GDM1 (cell line): ENCODE results near the gene CYP3A4.
"Not testable (repeated sequence)": the region's sequence is repeated elsewhere in the genome, so short reads cannot be mapped to it uniquely, and the experiment has no call there.

Experiments
- DNase-seq: peaks from one replicate; lab custom pipeline; 2025; lab: John Stamatoyannopoulos, UW

The CYP3A4 gene

DNA sequence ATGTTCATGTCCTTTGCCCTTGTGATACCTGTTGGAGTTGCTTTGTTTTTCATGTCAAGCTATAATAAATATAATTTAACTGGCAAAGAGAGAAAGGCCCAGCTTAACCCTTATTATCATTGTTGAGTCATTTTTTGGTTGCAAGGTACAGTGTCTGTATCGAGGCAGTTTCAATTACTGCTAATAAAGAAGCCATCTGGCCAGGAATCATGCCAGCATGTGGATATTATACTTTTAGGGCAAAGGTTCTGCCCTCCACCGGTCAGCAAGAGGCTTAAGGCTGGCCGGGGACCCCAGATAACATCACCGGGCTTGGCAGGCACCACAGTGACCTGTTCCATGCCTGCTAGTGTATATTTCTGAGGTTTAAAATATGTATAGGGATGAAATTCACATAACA is 9.0 kb upstream of the CYP3A4 start:
- no peak for DNase-seq

DNA sequence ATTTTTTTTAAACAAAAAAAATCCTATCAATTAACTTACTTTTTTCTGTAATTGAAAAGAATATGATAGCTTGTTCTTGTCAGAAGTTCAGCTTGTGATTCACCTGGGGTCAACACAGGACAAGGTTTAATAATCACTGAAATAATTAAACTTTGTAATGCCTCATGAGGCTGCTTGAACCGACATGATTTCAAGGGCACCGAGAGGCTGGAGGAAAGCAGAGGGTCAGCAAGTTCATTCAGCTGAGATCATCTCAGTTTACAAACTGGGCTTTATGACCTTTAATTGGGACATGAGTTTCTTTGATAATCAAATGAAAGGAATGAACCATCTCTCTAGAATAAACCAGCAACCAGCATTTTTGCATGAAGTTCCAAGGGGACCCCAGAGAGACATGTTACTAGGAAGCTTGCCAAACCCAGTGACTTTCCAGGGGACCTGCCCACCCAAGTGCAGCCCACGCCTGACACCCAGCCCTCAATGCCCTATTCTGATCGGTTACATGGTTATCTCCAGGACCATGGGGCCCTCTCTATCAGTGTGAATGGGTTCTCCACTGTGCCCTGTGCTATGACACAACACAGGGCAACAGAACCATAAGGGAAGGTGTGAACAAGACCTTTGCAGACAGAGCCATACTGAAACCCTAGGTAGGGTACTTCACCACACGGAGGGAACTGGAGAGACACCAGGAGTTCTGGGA is 7.8 kb upstream of the CYP3A4 start:
- DNase-seq = no peak

DNA sequence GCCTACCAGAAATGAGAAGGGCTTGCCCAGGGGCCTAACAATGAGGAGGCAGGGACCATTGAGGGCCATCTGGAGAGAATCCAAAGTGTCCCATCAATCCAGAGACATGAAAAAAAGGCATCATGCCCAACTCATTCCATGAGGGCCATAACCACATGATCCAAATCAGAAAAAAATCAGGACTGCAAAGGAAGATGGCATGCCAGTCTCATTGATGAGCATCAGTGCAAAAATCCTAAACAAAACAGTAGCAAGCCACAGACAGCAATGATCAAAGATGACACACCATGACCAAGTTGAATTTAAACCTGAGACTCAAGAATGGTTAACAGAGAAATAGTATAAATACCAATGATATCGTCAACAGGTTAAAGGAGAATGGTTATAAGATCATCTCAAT is 7.0 kb upstream of the CYP3A4 start:
- DNase-seq = no peak

DNA sequence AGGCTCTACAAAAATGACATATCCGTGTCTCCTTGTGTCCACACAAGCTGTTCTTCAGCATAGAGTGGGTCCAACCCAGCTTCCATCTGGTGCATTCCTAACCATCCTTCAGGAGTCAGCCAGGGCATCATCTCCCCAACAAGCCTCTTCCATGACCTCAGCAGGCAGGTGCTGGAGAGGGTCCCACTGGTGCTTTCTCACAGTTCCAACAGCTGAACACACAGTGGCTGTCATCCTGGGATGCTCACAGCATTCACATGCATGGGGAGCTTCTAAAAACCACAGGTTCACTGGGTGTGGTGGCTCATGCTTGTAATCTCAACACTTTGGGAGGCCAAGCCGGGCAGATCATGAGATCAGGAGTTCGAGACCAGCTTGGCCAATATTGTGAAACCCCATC is 6.4 kb upstream of the CYP3A4 start:
- no peak for DNase-seq

DNA sequence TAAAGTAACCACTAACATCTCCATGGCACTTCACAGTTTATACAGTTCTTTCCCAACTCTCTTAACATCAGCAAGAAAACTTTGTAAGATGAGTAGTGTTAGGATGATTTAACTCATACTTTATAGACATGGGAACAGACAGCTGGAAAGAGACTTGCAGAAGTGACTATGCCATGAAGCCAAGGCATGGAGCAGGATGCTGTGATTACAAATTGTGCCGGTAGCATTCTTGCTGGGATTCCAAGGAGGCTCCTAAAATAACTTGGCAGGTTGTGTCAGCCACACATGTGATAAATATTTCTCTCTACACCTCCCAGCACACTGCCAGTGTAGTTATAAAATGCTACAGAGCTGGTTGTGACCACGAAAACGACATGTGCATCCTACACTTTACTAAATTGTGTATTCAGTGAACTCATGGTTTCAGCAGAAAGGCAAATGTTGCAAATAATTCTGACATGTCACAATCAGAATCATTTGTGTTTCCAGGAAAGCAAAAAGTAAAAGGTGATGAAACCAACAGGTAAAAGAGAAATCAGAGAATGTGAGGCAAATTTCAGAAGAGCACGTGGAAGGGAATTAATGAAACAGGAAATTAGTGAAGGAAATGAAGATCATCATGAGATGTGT is 5.6 kb upstream of the CYP3A4 start:
- no peak for DNase-seq

DNA sequence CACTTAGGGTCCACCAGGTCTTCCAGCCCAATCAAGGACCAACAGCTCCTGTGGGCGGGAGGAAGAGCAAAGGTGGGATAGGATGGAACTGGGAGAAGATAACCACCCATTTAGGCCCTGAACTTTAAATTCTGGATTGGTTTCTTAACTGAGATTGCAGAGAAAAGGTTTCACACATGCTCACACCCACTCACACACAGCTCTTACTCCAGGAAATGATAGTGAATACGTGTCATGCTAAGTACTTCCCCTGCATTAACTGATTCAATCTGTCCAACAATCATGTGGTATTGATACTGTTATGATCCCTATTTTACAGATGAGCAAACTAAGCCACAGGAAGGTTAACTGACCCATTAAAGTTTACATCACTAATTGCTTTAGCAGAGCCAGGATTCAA is 4.6 kb upstream of the CYP3A4 start:
- no peak for DNase-seq

DNA sequence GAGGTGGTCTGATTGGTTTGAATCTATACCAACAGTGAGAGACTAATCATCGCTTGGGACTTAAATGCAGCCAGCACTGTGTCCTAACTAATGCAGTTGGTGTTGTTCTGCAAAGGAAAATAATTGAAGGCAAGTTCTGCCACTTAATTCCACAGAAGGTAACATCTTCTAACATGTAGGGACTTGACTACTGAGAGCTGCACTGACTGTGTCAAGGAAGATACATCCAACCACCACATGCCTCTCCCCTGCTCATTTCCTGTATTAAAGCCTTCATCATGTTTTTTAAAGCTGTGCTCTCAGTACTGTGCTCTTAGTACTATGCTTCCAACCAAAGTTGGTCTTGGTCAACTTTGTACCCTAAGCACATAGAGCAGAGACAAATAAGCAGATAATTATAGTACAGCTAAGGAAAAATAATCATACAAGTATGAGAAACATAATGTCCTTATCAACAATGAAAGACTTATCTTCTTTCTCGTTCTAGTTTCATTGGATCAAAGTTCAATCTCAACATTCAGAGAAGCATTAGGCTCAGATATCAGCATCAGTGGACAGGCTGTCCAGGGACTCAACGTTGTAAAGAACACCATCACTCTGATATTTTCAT is 2.8 kb upstream of the CYP3A4 start:
- no peak for DNase-seq

DNA sequence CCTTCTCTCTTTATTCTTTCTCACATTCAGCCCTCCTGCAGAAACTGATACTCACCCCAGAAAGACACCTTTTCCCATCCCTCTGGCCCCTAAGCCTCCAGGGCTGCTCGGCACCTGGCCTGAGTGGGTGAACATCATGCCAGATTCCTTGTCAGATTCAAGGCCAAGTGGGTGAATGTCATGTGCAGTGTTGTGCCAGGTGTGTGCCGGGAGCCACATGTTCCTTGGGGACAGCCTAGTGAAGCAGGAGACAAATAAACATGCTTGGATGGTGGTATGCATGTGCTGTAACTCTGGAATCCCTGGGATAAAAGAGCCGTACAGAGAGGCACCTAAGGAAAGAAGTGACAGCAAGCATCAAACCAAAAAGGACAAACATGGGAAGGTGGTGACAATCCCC is 1.7 kb upstream of the CYP3A4 start:
- DNase-seq = not testable (repeated sequence)

DNA sequence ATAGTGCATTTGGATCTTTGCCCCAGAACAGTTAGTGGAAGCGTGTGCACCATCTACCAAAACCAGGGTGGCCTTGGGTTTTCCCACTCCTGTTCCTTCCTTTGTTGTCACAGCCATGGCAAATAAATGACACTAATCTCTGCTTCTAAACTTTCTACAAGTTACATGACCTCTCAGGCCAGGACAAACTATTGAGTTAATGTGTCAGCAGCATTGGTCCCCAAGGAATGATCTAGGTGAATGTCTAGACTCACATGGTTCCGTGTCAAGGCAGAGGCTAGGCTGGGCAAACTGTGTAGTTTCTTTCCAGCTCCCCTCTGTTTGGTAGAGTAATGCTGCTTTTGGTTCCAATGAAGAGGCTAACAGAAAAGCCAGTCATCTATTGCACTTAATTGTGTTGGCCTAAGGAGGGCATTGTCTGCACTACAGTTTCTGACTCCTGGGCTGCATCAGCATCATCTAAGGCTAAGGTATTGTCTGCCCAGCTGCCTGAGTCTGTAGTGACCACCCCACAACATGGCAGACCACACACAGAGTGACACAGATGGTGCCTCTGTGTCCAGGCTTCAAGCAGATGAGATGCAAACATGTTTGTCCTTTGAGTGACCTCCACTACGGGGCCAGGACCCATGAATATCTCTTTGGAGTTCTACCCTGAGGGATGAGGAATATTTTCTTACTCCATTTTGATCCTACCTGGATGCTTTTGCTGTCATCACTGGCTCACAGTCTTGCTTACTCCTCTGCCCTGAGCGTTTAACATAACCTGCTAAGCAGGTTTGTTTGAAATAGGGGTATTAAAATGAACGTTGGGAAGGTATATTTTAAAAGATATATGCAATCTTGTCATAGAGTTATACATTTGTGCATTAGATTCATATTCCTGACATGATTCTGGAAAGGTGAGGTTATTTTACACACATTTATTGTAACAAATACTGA is 1.7 kb downstream of the CYP3A4 start:
- no peak for DNase-seq

DNA sequence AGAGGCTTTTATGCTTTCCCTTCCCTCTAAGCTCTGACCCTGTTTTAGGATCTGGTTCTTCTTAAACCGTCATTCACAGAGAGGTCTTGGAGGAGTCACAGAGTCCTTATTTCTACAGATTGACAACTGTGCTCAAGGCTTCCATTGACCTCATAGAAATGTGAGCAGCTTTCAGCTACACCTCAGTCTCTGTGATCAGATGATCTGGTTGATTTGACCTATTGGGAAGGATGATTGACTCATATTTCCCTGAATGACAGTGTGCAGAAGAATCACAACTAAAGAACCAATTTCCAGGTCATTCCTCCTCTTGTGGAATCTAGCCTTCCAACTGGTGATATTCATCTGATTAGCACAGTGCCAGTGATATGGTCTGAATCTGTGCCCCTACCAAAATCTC is 3.4 kb downstream of the CYP3A4 start:
- DNase-seq = no peak

DNA sequence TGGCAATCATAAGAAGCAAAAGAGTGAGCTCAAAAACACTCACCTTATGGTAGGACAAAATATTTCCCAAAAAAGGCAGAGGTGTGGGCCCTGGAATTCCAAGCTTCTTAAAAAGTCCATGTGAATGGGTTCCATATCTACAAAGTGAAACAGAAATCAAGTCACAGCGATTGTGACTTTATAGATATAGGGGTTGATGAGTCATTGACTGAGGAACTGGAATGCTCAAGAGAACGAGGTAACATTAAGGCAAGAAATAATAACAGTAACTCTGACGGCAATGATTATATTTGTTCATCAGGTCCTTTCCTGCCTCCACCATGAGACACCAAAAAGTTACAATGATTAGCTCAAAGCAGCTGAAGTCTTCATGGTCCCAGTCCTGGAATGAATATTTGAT is 4.0 kb downstream of the CYP3A4 start:
- DNase-seq = no peak

DNA sequence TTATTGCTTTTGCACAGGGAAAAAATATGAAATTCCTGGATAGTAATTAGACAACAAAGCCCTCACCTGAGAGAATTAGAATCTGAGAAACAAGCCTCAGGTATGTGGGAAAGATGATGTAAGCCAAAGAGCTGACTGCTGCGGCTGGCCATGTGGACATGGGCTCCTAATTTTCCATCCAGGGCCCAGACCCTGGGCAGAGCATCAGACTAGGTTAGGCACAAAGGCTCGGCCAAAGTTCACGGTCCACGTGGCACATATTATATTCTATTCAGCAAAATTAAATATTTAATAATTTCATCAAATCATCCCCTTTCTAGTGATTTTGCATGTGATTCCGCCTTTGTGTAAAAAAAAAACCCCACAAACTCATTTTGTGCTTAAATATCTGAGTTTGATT is 5.1 kb downstream of the CYP3A4 start:
- no peak for DNase-seq

DNA sequence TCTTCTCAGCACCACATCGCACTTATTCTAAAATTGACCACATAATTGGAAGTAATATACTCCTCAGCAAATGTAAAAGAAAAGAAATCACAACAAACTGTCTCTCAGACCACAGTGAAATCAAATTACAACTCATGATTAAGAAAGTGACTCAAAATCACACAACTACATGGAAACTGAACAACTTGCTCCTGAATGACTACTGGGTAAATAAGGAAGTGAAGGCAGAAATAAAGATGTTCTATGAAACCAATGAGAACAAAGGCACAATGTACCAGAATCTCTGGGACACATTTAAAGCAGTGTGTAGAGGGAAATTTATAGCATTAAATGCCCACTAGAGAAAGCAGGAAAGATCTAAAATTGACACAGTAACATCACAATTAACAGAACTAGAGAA is 10.6 kb downstream of the CYP3A4 start:
- DNase-seq = not testable (repeated sequence)

DNA sequence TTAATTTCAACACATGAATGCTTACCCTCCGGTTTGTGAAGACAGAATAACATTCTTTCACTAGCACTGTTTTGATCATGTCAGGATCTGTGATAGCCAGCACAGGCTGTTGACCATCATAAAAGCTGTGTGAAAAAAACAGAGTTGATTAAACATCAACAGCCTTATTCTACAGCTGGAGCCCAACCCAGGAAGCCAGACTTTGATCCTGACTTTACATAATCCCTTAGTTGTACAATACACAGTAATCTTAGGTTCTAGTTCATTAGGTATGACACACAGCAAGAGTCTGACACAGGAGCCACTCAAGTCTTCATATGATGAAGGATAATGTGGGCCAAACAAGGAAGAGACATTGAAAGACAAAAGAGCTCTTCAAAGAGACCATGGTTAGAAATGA is 11.4 kb downstream of the CYP3A4 start:
- no peak for DNase-seq

DNA sequence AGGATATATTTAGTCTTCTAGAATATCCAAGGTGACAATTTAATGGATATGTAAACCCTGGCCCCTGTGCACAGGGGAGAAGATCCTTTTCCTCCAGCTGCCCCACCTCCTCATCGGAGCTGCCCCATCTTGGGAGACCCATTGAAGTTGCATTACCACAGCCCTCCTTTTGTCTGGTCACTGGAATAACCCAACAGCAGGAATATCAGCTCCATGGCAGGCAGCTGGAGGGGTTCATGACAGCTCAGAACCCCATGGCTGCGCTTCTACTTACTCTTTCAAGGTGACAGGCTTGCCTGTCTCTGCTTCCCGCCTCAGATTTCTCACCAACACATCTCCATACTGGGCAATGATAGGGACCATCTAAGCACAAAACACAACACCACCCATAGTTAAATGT is 14.5 kb downstream of the CYP3A4 start:
- DNase-seq = not testable (repeated sequence)

DNA sequence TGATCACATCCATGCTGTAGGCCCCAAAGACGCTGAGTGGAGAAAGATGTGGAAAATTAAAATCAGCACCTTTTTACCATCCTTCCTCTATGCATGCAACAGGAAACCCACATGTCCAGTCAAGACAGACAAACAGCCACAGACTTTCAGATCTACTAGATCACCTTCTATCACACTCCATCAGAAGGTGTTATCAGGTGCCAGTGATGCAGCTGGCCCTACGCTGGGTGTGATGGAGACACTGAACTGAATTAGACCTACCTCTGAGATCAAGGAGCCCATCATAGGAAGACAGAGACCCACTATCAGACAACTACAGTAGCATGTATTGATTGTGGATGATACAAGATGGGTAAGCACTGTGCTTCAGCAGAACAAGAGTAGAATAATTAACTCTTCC is 15.5 kb downstream of the CYP3A4 start:
- DNase-seq = no peak

DNA sequence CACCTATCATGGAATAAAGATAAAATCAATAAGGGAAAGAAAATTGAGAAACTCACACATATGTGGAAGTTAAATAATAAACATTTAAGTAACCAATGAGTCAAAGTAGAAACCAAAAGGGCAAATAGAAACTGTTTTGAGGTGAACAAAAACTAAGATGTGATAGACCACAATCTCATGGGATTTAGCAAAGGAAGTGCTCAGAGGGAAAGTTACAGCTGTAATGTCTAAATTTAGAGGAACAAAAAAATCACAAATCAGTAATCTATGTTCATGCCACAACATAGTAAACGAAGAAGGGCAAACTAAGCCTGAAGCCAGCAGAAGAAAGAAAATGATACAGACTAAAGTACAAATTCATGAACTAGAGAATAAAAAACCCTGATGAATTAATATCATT is 16.3 kb downstream of the CYP3A4 start:
- DNase-seq = no peak

DNA sequence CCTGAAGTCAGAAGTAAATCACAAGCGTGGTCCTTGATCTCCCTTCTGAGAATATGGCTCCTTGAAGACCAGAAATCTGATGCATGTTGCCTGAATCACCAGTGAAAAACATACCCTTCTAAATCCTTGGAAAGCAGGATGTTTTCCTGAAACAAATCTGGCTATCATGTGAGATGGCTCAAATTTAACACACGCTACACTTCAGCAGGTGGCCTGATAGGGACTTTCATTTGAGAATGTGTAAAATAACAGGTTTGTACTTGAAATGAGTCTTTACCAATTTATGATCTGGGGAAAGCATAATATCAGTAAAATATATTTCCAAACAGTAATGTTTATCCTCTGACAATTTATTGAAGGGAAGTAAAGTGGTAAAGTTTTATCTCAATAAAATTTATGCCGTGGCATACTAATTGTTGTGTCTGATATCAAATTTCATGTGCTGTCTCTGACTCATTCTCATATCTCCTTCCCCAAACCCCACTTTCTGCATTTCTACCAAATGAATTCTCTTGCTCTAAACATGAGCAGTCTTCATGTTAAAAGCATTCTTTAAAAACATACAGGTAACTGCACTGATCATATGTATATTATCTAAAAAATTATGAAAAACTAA is 17.4 kb downstream of the CYP3A4 start:
- DNase-seq = no peak

DNA sequence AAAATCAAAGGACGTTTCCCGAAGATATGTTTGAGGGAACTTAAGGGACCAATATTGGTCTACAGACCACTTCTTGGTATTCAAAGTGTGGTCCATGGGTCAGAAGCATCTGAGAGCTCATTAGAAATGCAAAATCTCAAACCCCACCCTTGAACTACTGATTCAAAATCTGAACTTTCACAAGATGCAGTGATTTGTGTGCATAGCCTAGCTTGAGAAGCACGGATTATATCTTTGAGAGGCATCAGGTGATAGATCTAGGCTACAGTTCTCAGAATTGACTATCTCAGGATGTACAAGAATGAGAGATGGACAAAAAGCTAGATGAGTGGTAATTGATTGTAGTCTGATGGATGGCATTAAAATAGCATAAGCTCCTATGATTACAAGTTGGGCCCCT is 19.5 kb downstream of the CYP3A4 start:
- no peak for DNase-seq

DNA sequence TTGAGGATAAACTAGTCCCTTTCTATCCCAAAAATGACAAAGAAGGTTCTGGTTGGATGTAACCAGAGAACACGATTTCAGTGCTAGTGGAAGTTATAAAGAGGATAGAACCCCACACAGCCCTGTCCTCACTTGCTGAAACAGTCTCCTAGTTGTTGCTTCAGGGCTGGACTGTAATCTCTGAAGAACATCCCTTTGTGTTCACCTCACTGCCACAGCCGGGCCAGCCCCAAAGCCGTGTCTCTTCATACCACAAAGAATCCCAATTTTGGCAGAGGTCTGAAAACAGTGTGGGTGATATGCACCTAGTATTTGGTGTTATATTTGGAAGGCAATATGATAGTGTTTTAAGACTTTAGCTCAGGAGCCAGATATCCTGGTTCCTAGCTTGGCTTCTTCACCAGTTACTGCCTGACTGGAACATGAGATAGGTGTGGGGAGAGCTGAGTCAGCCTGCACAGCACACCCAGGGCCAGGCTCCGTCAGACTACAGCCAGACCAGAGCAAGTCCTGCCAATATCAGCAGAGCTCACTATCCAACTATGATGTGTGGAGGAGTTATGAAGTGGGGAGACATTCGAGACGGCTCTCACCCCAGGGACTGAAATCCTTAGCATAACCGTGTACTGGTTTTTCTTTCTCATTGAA is 21.2 kb downstream of the CYP3A4 start:
- DNase-seq = no peak

DNA sequence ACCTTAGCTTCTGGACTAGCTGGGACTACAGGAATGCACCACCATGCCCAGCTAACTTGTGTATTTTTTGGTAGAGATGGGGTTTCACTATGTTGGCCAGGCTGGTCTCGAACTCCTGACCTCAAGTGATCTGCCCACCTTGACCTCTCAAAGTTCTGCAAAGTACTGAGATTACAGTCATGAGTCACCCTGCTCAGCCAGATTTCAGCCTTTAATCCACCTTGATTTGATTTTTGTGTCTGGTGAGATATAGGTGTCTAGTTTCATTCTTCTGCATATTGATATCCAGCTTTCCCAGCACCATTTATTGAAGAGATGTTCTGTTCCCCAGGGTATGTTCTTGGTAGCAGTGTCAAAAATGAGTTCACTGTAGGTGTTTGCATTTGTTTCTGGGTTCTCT is 28.9 kb downstream of the CYP3A4 start:
- DNase-seq = no peak

DNA sequence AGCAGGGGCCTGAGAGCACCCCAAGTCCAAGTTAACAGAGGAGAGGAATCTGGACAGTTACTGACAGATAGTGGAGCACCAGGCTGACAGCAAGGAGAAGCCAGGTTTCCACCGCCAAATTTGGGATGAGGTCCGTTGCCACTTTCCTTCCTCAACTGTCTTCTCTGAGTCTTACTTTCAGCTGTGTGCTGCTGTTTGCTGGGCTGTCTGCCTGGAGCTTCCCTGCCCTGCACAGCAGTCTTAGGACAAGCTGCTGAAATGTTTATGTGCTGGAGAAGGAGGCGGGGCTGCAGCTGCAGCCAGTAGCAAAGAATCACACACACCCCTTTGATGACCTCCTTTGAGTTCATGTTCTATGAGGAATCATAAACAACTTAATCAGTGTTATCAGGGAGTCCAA is 31.6 kb downstream of the CYP3A4 start:
- no peak for DNase-seq
